OCI-LY1 (cell line): ENCODE data around the gene PHF2.

Experiments used
- H2AFZ ChIP-seq: fragments of 200-600 bp; sonication (generic), shearing (Covaris generic); 2 replicates; pipeline ENCODE4 v1.6.0; 2014; ENCODE audit warnings: antibody characterized with exemption, mild to moderate bottlenecking, low read length
- H3F3A ChIP-seq: fragments of 200-600 bp; sonication (generic), shearing (Covaris generic); 2 replicates; pipeline ENCODE4 v1.6.0; 2014; ENCODE audit warnings: mild to moderate bottlenecking, antibody characterized with exemption, low read length, moderate library complexity; ENCODE audit not compliant: insufficient read depth
- H3K27ac ChIP-seq: fragments of 200-600 bp; sonication (generic); 2 replicates; pipeline ENCODE4 v1.5.1; 2014; ENCODE audit warnings: low read length, mixed run types, mild to moderate bottlenecking, low read depth; ENCODE audit not compliant: poor library complexity, severe bottlenecking
- H3K27me3 ChIP-seq: fragments of 200-600 bp; sonication (generic); 2 replicates; pipeline ENCODE4 v1.6.0; 2014; ENCODE audit warnings: antibody characterized with exemption, mild to moderate bottlenecking, low read length, moderate library complexity; ENCODE audit not compliant: insufficient read depth
- H3K36me3 ChIP-seq: fragments of 200-600 bp; sonication (generic); 2 replicates; pipeline ENCODE4 v1.6.1; 2014; ENCODE audit warnings: mild to moderate bottlenecking, antibody characterized with exemption, low read length, moderate library complexity, mixed read lengths; ENCODE audit not compliant: insufficient read depth
- H3K4me1 ChIP-seq: fragments of 200-600 bp; sonication (generic); 2 replicates; pipeline ENCODE4 v1.5.1; 2014; ENCODE audit warnings: mild to moderate bottlenecking, low read length, moderate library complexity; ENCODE audit not compliant: insufficient read depth, severe bottlenecking
- H3K4me2 ChIP-seq: fragments of 200-600 bp; sonication (generic), shearing (Covaris generic); 2 replicates; pipeline ENCODE4 v1.6.1; 2014; ENCODE audit warnings: low read length
- H3K4me3 ChIP-seq: fragments of 200-600 bp; sonication (generic); 2 replicates; pipeline ENCODE4 v1.5.1; 2014; ENCODE audit warnings: low read length, low read depth, mild to moderate bottlenecking, mixed read lengths; ENCODE audit not compliant: poor library complexity, severe bottlenecking
- H3K79me2 ChIP-seq: fragments of 200-600 bp; shearing (Covaris generic); 2 replicates; pipeline ENCODE4 v1.6.1; 2016; ENCODE audit warnings: mixed run types, low read length, mixed read lengths; ENCODE audit not compliant: insufficient read depth
- H3K9ac ChIP-seq: fragments of 200-600 bp; sonication (generic), shearing (Covaris generic); 2 replicates; pipeline ENCODE4 v1.6.1; 2014; ENCODE audit warnings: mild to moderate bottlenecking, low read length, mixed read lengths
- H3K9me2 ChIP-seq: fragments of 200-600 bp; sonication (generic), shearing (Covaris generic); 2 replicates; pipeline ENCODE4 v1.6.1; 2014; ENCODE audit warnings: low read depth, mild to moderate bottlenecking, low read length, mixed read lengths
- H3K9me3 ChIP-seq: fragments of 200-600 bp; shearing (Covaris generic); 2 replicates; pipeline ENCODE4 v1.6.1; 2014; ENCODE audit warnings: low read length, mixed read lengths
- H4K20me1 ChIP-seq: fragments of 200-600 bp; sonication (generic), shearing (Covaris generic); 2 replicates; pipeline ENCODE4 v1.6.0; 2016; ENCODE audit warnings: mild to moderate bottlenecking, low read length; ENCODE audit not compliant: insufficient read depth
- CTCF ChIP-seq: fragments of 200-600 bp; sonication (generic), shearing (Covaris generic); IDR thresholded peaks from 2 replicates; pipeline ENCODE4 v1.5.1; 2017; ENCODE audit warnings: mild to moderate bottlenecking, antibody characterized with exemption, low read length, moderate library complexity, mixed read lengths
- EZH2 ChIP-seq: fragments of 200-600 bp; sonication (generic), shearing (Covaris generic); IDR thresholded peaks from 2 replicates; pipeline ENCODE4 v1.8.0; 2017; ENCODE audit warnings: borderline replicate concordance, mixed run types, mild to moderate bottlenecking, antibody characterized with exemption, low read length, moderate library complexity, mixed read lengths

The PHF2 gene

GRCh38 chr9:93636667-93637066 lies 60.3 kb downstream of the PHF2 start:
- H3F3A ChIP-seq: no peaks in the 10 kb centered on the region
- no peak overlapping the region for H3K4me2 ChIP-seq
- TF ChIP-seq EZH2 (no peak), CTCF (no peak)
- no peaks in the 10 kb centered on the region for H3K4me1 ChIP-seq
- no peak overlapping the region for H3K4me3 ChIP-seq
- H3K9me3 ChIP-seq: no peaks in the 10 kb centered on the region
- no peak overlapping the region for H3K9ac ChIP-seq
- peaks cover 14% of the 10 kb centered on the region for H3K36me3 ChIP-seq
- no peaks in the 10 kb centered on the region for H4K20me1 ChIP-seq
- no peaks in the 10 kb centered on the region for H3K9me2 ChIP-seq
- H3K27ac ChIP-seq: no peak overlapping the region
- H2AFZ ChIP-seq: no peak overlapping the region
- no peaks in the 10 kb centered on the region for H3K27me3 ChIP-seq
- H3K79me2 ChIP-seq: no peaks in the 10 kb centered on the region

- H3K4me2 ChIP-seq: no peak overlapping the region
- H3K27me3 ChIP-seq: no peaks in the 10 kb centered on the region
- H3K9me3 ChIP-seq: no peaks in the 10 kb centered on the region
- no peak overlapping the region for H3K4me3 ChIP-seq
- H4K20me1 ChIP-seq: no peaks in the 10 kb centered on the region
- H3K9me2 ChIP-seq: no peaks in the 10 kb centered on the region
- no peak overlapping the region for H3K27ac ChIP-seq
- H2AFZ ChIP-seq: no peak overlapping the region
- H3K4me1 ChIP-seq: no peaks in the 10 kb centered on the region
- TF ChIP-seq CTCF: no peak
- TF ChIP-seq EZH2: no peak
- H3K9ac ChIP-seq: no peak overlapping the region
- H3K36me3 ChIP-seq: peaks cover 14% of the 10 kb centered on the region
- H3K79me2 ChIP-seq: no peaks in the 10 kb centered on the region
- H3F3A ChIP-seq: no peaks in the 10 kb centered on the region
Measured at GRCh38 chr9:93637886-93638285, 61.5 kb downstream of the PHF2 start.

GRCh38 chr9:93640027-93640426 lies 63.6 kb downstream of the PHF2 start:
- no peak overlapping the region for H3K4me2 ChIP-seq
- no peak overlapping the region for H3K27ac ChIP-seq
- TF ChIP-seq EZH2: no peak
- TF ChIP-seq CTCF: no peak
- no peaks in the 10 kb centered on the region for H3K27me3 ChIP-seq
- H2AFZ ChIP-seq: no peak overlapping the region
- no peaks in the 10 kb centered on the region for H4K20me1 ChIP-seq
- H3K9ac ChIP-seq: no peak overlapping the region
- no peaks in the 10 kb centered on the region for H3K9me2 ChIP-seq
- H3K9me3 ChIP-seq: no peaks in the 10 kb centered on the region
- no peaks in the 10 kb centered on the region for H3K79me2 ChIP-seq
- H3K4me1 ChIP-seq: no peaks in the 10 kb centered on the region
- H3F3A ChIP-seq: no peaks in the 10 kb centered on the region
- H3K4me3 ChIP-seq: no peak overlapping the region
- peaks cover 14% of the 10 kb centered on the region for H3K36me3 ChIP-seq
